NCI-H510A (cell line): ENCODE measurements around the gene DENND10.
"Not testable (repeated sequence)": the region's sequence is repeated elsewhere in the genome, so short reads cannot be mapped to it uniquely, and the experiment has no call there.

Source experiments
- DNase-seq: peaks from one replicate; lab custom pipeline; 2025; lab: John Stamatoyannopoulos, UW

Gene DENND10

DNA sequence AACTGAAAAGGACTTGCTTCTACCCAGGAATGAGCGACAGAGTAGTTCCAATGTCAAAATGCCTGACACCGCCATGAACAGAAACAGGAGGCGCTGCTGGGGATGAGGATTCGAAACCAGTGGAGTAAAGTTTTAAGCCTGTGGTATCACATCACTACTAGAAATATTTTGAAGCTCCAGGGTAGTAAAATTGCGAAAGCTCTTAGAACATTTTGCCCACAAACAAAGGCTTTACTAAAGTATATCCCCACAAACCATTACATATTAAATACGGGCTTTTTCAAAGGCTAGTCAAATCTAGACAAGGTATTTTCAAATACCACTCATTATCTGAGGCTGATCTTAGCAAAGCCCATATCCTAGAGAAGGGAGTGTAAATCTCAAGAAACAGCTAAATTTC, 72.3 kb downstream of the DENND10 start:
- DNase-seq, result no peak

DNA sequence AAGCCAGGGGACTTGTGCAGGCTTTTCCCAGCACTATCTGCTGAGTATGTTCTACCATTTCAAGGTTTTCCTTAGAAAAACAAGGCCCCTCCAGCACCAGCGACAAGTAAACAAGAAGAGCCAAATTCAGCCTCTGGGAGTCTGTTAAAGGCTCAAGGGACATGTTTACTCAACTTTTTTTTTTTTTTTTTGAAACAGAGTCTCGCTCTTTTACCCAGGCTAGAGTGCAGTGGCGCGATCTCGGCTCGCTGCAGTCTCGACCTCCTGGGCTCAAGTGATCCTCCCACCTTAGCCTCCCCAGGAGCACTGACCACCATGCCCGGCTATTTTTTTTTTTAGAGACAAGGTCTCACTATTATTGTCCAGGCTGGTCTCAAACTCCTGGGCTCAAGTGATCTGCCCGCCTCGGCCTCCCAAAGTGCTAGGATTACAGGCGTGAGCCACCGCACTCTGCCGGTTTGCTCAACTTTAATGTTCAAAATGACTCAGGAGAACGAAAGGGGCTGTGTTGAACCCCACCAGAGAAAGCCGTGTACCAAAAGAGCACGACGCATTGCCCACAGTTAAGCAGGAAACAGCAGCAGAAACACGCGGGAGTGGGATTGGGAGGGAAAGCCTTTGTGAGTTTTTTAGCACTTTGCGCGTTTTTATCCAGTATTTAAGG, 73.9 kb downstream of the DENND10 start:
- DNase-seq, result no peak

DNA sequence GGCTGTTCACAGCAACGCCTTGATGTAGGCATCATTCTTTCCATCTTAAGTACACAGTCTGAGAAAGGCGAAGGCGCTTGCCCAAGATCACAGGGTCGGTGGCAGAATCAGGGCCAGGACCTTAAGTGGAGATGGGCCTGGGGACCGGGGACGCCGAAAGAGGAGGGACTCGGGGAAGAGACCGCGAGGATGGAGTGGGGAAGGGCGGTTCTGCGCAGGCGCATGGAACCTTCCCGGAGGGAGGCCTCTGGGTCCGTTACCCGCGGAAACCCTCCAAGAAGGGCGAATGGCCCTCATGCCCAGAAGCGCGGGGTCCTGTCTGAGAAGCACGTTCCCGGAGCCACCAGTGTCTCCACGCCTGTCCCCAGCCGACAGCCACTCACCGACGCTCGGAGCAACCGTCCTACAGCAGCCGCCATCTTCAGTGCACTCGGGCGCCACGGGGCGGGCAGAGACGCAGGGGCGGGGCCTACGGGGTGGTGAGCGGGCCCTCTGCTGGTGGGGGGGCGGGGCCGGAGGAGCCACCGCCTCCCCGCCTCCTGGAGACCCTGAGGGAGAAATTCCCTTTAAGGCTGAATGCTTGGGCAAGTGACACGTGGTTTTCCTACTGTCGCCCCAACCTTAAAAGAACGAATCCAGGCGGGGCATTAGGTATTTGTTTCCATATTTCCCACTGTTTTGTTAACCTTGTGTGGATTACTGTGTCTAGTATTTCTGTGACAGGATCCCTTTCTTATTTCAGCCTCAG, 74.6 kb downstream of the DENND10 start, which contains the start of gene PRDX3:
PRDX3 (minus strand) TSS at position 441 of the 748 bp plus-strand sequence; CDS start at position 419, 22 bp downstream.
- peak; percentile 89 for DNase-seq

DNA sequence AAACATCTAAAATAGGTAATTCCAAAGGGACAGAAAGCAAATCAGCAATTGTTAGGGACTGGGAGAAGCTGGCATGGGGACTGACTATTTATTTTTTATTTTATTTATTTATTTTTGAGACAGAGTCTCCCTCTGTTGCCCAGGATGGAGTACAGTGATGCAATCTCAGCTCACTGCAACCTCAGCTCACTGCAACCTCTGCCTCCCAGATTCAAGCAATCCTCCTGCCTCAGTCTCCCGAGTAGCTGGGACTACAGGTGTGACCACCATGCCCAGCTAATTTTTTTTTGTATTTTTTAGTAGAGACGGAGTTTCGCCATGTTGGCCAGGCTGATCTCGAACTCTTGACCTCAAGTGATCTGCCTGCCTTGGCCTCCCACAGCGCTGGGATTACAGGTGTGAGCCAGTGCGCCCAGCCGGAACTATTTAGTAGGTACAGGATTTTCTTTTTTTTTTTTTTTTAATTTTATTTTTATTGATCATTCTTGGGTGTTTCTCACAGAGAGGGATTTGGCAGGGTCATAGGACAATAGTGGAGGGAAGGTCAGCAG, 77.0 kb downstream of the DENND10 start:
- DNase-seq, result not testable (repeated sequence)

DNA sequence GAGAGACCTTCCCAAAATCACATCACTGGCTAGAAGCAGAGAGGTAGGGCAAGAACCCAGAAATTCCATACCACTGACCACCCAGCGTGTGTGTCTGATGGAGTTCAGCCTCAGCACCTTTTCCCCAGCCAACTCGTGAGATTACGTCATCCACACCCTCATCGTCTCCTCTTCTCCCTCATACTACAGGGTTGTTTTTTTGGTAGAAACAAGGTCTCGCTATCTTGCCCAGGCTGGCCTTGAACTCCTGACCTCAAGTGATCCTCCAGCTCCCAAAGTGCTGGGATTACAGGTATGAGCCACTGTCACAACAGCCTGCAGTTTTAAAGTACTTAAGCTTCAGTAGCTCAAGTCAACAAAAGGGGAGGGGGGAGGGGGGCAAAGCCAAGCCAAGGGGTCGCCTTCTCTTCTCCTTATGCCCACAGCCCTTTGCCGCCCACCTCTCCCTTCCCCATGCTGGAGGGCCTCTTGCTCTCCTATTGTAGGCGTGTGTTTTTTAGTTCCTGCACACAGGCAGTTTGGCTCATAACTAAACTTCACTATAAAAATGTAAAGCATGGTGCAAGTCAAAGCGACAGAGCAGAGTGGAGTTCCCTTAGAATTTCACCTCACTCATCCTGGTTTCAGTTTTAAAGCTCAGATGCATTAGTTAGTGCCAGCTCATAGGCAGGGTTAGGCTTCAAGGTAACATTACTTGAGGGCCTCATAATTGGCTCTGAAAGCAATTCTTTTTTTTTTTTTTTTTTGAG, 79.9 kb downstream of the DENND10 start:
- no peak for DNase-seq
